ENCODE results near the gene ACO1.

The ACO1 gene

DNA sequence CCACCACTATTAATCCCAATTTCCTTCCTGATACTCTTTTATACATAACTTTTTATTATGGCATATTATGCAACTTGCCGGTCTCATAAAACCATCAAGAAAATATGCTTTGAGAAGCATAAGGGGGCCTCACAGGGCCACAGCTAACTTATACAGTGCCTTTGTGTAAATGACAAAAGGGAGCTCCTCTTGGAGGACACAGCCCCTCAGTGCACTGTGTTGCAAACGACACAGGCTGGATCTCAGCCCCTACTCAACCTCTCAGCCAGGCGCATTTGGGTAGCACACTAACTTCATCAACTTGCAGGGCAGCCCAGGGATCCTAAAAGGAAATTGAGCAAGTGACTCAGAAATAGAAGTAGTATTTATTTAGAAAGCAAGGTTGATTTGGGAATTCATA is 106.2 kb downstream of the ACO1 start:
- Histone ChIP-seq H3K4me3 (no peak overlapping the region), H3K27ac (no peak overlapping the region), H3K36me3 (peaks cover 27 to 53% (median 46%) of the 10 kb centered on the region in 3 donors), H3K27me3 (no peaks in the 10 kb centered on the region), H3K9me3 (no peaks in the 10 kb centered on the region), H3K4me1 (no peaks in the 10 kb centered on the region)
- no peak for DNase-seq
- TF ChIP-seq, protein P1, sequence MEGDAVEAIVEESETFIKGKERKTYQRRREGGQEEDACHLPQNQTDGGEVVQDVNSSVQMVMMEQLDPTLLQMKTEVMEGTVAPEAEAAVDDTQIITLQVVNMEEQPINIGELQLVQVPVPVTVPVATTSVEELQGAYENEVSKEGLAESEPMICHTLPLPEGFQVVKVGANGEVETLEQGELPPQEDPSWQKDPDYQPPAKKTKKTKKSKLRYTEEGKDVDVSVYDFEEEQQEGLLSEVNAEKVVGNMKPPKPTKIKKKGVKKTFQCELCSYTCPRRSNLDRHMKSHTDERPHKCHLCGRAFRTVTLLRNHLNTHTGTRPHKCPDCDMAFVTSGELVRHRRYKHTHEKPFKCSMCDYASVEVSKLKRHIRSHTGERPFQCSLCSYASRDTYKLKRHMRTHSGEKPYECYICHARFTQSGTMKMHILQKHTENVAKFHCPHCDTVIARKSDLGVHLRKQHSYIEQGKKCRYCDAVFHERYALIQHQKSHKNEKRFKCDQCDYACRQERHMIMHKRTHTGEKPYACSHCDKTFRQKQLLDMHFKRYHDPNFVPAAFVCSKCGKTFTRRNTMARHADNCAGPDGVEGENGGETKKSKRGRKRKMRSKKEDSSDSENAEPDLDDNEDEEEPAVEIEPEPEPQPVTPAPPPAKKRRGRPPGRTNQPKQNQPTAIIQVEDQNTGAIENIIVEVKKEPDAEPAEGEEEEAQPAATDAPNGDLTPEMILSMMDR (IDR thresholded peaks at IDR 0.05), result no peak
- intact Hi-C loops (cut with DNase I; ENCODE audit: low total_unique reads), result no loop called here

DNA sequence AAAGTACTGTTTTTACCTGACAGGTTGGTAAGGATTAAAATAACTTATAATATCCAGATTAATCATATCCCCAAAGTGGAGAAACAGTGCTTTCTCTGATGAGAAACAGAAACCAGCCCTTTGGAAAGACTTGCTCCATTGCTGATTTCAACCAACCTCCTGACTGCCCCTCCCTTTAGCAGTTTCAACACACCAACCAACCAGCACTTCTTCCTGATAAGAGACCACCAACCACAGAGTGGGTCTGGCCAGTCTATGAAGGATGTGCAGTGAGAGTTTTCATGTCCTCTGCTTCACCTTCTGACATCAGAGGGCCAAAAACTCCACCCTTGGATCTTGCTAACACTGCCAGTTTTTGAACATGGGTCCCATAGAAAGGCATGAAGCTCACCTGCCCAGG is 113.5 kb downstream of the ACO1 start:
- TF ChIP-seq, protein P1 (IDR thresholded peaks at IDR 0.05), result no peak
- DNase-seq, result no peak
- H3K9me3 ChIP-seq, result no peaks in the 10 kb centered on the region
- H3K27ac ChIP-seq, result no peak overlapping the region
- intact Hi-C loops (cut with DNase I; ENCODE audit: low total_unique reads), result no loop called here
- H3K4me3 ChIP-seq, result no peak overlapping the region
- H3K4me1 ChIP-seq, result no peaks in the 10 kb centered on the region
- no peaks in the 10 kb centered on the region for H3K27me3 ChIP-seq
- peaks cover 16 to 42% (median 42%) of the 10 kb centered on the region in 3 donors for H3K36me3 ChIP-seq

DNA sequence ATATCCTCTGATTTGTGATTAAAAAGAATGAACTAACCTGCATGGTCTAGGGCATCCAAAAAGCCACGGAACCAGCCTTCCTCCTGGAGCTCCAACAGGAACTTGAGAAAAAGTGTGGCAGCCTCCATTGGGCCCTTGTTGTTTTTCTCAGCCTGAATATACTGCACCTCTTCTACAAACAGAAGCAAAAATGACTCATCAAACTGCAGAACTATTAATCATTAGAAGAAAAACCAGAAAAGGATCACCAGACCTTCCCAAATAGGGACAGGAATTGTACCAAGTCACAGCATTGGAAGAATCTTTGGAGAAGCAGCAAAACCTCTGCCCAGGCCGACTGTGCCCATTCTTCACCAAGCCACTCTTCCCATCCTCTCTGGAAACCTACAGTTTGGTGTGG is 116.3 kb downstream of the ACO1 start:
- no peak overlapping the region for H3K4me3 ChIP-seq
- no peak overlapping the region for H3K27ac ChIP-seq
- intact Hi-C loops (cut with DNase I; ENCODE audit: low total_unique reads), result no loop called here
- TF ChIP-seq, protein P1 (IDR thresholded peaks at IDR 0.05), result no peak
- H3K36me3 ChIP-seq, result peaks cover 16 to 37% (median 34%) of the 10 kb centered on the region in 3 donors
- no peaks in the 10 kb centered on the region for H3K4me1 ChIP-seq
- DNase-seq, result no peak
- no peaks in the 10 kb centered on the region for H3K9me3 ChIP-seq
- no peaks in the 10 kb centered on the region for H3K27me3 ChIP-seq

DNA sequence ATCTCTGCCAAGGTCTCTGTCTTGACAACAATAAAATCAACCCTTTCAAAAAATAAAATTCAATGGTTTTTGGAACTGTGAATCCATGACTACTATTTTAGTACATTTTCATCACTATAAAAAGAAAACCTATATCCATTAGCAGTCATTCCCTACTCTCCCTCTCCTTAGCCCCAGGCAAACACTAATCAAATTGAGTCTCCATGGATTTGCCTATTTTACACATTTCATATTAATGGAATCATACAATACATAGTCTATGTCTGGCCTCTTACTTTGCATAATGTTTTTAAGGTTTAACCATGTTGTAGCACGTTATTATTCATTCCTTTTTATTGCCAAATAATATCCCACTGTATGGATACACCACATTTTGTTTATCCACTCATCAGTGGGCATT is 117.4 kb downstream of the ACO1 start:
- Histone ChIP-seq H3K9me3 (no peaks in the 10 kb centered on the region), H3K4me1 (no peaks in the 10 kb centered on the region), H3K36me3 (peaks cover 16 to 29% (median 25%) of the 10 kb centered on the region in 3 donors), H3K27me3 (no peaks in the 10 kb centered on the region), H3K4me3 (no peak overlapping the region), H3K27ac (no peak overlapping the region)
- TF ChIP-seq, protein P1 (IDR thresholded peaks at IDR 0.05), result no peak
- intact Hi-C loops (cut with DNase I; ENCODE audit: low total_unique reads), result no loop called here
- DNase-seq, result no peak

DNA sequence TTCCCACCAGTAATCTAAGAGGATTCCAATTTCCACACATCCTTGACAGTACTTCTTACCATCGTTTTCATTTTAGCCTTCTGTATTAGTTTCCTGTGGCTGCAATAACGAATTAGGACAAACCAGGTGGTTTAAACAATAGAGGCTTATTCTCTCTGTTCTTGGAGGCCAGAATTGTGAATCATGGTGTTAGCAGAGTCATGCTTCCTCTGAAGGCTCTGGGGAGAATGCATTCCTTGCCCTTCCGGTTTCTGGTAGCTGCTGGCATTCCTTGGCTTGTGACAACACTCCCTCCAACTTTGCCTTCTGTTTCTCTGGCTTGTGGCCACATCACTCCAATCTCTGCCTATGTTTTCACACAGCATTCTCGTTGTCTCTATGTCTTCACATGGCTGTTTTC is 118.0 kb downstream of the ACO1 start:
- H3K4me1 ChIP-seq, result peaks cover 0 to under 1% (median 0%) of the 10 kb centered on the region in 4 donors
- no peak overlapping the region for H3K27ac ChIP-seq
- TF ChIP-seq, protein P1 (IDR thresholded peaks at IDR 0.05), result no peak
- no peaks in the 10 kb centered on the region for H3K27me3 ChIP-seq
- intact Hi-C loops (cut with DNase I; ENCODE audit: low total_unique reads), result no loop called here
- no peak overlapping the region for H3K4me3 ChIP-seq
- no peaks in the 10 kb centered on the region for H3K9me3 ChIP-seq
- peaks cover 16 to 24% (median 19%) of the 10 kb centered on the region in 3 donors for H3K36me3 ChIP-seq
- DNase-seq, result no peak

DNA sequence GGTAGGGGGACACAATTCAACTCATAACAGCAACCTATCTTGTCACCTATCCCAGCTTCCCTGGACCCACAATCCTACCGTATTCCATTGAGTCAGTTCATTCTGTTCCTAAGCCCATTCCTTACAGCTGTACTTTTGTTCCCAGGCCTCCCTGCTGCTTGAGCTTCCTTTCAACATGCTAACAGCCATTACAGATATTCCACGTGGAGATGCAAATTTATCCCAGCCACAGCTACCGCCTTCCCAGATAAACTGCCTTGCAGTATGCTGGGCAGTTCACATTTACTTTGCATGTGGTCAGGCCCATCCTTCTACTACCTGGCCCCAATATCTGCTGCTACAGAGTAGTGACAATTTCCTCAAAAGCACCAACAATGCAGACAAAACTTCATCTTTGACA is 118.6 kb downstream of the ACO1 start:
- intact Hi-C loops (cut with DNase I; ENCODE audit: low total_unique reads), result no loop called here
- TF ChIP-seq, protein P1 (IDR thresholded peaks at IDR 0.05), result no peak
- peaks cover 15 to 18% (median 16%) of the 10 kb centered on the region in 3 donors for H3K36me3 ChIP-seq
- no peak overlapping the region for H3K4me3 ChIP-seq
- no peaks in the 10 kb centered on the region for H3K27me3 ChIP-seq
- no peak overlapping the region for H3K27ac ChIP-seq
- H3K9me3 ChIP-seq, result no peaks in the 10 kb centered on the region
- H3K4me1 ChIP-seq, result peaks cover 0 to 5% (median 0%) of the 10 kb centered on the region in 4 donors
- DNase-seq, result no peak

All from tibial artery (tissue), 4 donors.